GM19467 (cell line): ENCODE results near the gene IL34.
"Not testable (repeated sequence)": the region's sequence is repeated elsewhere in the genome, so short reads cannot be mapped to it uniquely, and the experiment has no call there.

Experiments
- ATAC-seq: cut with Tn5 transposase; IDR thresholded peaks from one replicate; pipeline ENCODE4 v1.9.1; 2021; ENCODE audit warnings: mild to moderate bottlenecking, moderate library complexity; ENCODE audit not compliant: unreplicated experiment

Gene IL34

GRCh38 chr16:70656712-70657263 is 10.4 kb downstream of the IL34 start:
- no peak for ATAC-seq

GRCh38 chr16:70657956-70658355 is 11.6 kb downstream of the IL34 start:
- no peak for ATAC-seq

GRCh38 chr16:70658921-70659320 is 12.6 kb downstream of the IL34 start:
- ATAC-seq = no peak

- ATAC-seq = no peak
Measured at GRCh38 chr16:70659546-70659945, 13.2 kb downstream of the IL34 start.

- no peak for ATAC-seq
Measured at GRCh38 chr16:70659953-70660671, 13.8 kb downstream of the IL34 start.

GRCh38 chr16:70660672-70661350 is 14.5 kb downstream of the IL34 start:
- no peak for ATAC-seq

- no peak for ATAC-seq
Measured at GRCh38 chr16:70661534-70661917, 15.2 kb downstream of the IL34 start.

- no peak for ATAC-seq
Measured at GRCh38 chr16:70661918-70662641, 15.7 kb downstream of the IL34 start.

- no peak for ATAC-seq
Measured at GRCh38 chr16:70662991-70663523, 16.7 kb downstream of the IL34 start.

- ATAC-seq = no peak
Measured at GRCh38 chr16:70663524-70664324, 17.4 kb downstream of the IL34 start.

GRCh38 chr16:70664325-70665112 is 18.2 kb downstream of the IL34 start:
- no peak for ATAC-seq

- ATAC-seq = no peak
Measured at GRCh38 chr16:70665113-70665694, 18.8 kb downstream of the IL34 start.

GRCh38 chr16:70665806-70666735 is 19.7 kb downstream of the IL34 start:
- no peak for ATAC-seq

- no peak for ATAC-seq
Measured at GRCh38 chr16:70670175-70670574, 23.8 kb downstream of the IL34 start.

GRCh38 chr16:70670938-70671337 is 24.6 kb downstream of the IL34 start:
- ATAC-seq = not testable (repeated sequence)

GRCh38 chr16:70674221-70675014 is 28.1 kb downstream of the IL34 start:
- no peak for ATAC-seq

GRCh38 chr16:70675851-70676513 is 29.6 kb downstream of the IL34 start:
- no peak for ATAC-seq
